ENCODE measurements around the gene BOC. TPM values are rescaled to one million over a fixed set of nuclear protein-coding genes. Genes with fewer than 3 reads are reported as not detected.
A peak's percentile ranks its signal among the peaks of the same experiment; 100 is the strongest.
"Not testable (repeated sequence)": the region's sequence is repeated elsewhere in the genome, so short reads cannot be mapped to it uniquely, and the experiment has no call there.

Gene BOC
- polyA plus RNA-seq (ENCODE audit: insufficient read length), result 26.6 TPM
- long read RNA-seq, donor 1, partial matches to known transcripts, result 13 of 14 reads
- long read RNA-seq, donor 1, other reads (novel, unspliced or antisense), result 0 of 14 reads
- long read RNA-seq, donor 2, partial matches to known transcripts, result 26 of 26 reads
- long read RNA-seq, donor 2, other reads (novel, unspliced or antisense), result 0 of 26 reads
- long read RNA-seq, donor 3, partial matches to known transcripts, result 20 of 21 reads
- long read RNA-seq, donor 3, other reads (novel, unspliced or antisense), result 0 of 21 reads
- long read RNA-seq, donor 4, result 0 reads
- long read RNA-seq, donor 5, full-length matches to known transcripts, result 2 of 19 reads
- long read RNA-seq, donor 5, partial matches to known transcripts, result 17 of 19 reads
- long read RNA-seq, donor 5, other reads (novel, unspliced or antisense), result 0 of 19 reads
- long read RNA-seq, donor 6, partial matches to known transcripts, result 0 of 2 reads
- long read RNA-seq, donor 6, other reads (novel, unspliced or antisense), result 0 of 2 reads
- long read RNA-seq, donor 7, partial matches to known transcripts, result 26 of 26 reads
- long read RNA-seq, donor 7, other reads (novel, unspliced or antisense), result 0 of 26 reads
- long read RNA-seq, donor 8, partial matches to known transcripts, result 9 of 9 reads
- long read RNA-seq, donor 8, other reads (novel, unspliced or antisense), result 0 of 9 reads

- DNase-seq, result peak; percentile 83
Measured at GRCh38 chr3:113211330-113212149, at the start of gene BOC. TSS of gene BOC (plus strand) at chr3:113211557. CDS start at chr3:113249803, 38,246 bp downstream.

GRCh38 chr3:113161661-113162060 is 49.7 kb upstream of the BOC start:
- DNase-seq, result no peak

GRCh38 chr3:113163152-113163551 is 48.2 kb upstream of the BOC start:
- DNase-seq, result no peak

GRCh38 chr3:113165841-113166240 is 45.5 kb upstream of the BOC start:
- no peak for DNase-seq

- no peak for DNase-seq
Measured at GRCh38 chr3:113166357-113166718, 45.0 kb upstream of the BOC start.

GRCh38 chr3:113166719-113167492 is 44.5 kb upstream of the BOC start:
- peak; percentile 82 for DNase-seq

- DNase-seq, result no peak
Measured at GRCh38 chr3:113167825-113168801, 43.2 kb upstream of the BOC start.

GRCh38 chr3:113169891-113170452 is 41.4 kb upstream of the BOC start:
- DNase-seq, result no peak

- DNase-seq, result no peak
Measured at GRCh38 chr3:113170771-113171170, 40.6 kb upstream of the BOC start.

GRCh38 chr3:113171675-113172300 is 39.6 kb upstream of the BOC start:
- not testable (repeated sequence) for DNase-seq

- no peak for DNase-seq
Measured at GRCh38 chr3:113173102-113173501, 38.3 kb upstream of the BOC start.

- DNase-seq, result no peak
Measured at GRCh38 chr3:113174304-113174703, 37.1 kb upstream of the BOC start.

- no peak for DNase-seq
Measured at GRCh38 chr3:113174801-113175485, 36.4 kb upstream of the BOC start.

- DNase-seq, result no peak
Measured at GRCh38 chr3:113177526-113177925, 33.8 kb upstream of the BOC start.

GRCh38 chr3:113179235-113179824 is 32.0 kb upstream of the BOC start:
- DNase-seq, result no peak

- no peak for DNase-seq
Measured at GRCh38 chr3:113183748-113184661, 27.4 kb upstream of the BOC start.

- DNase-seq, result no peak
Measured at GRCh38 chr3:113185194-113185835, 26.0 kb upstream of the BOC start.
